Fibroblast of peridontal ligament (primary cell): Measurements from ENCODE around the gene C10orf71.

Experiments
- DNase-seq: peaks from one replicate; pipeline ENCODE4 v3.0.0-alpha.2; 2010; ENCODE audit errors: extremely low read depth

C10orf71 gene

GRCh38 chr10:49292565-49293207 is 6.3 kb upstream of the C10orf71 start:
- no peak for DNase-seq

GRCh38 chr10:49293208-49293603 is 5.8 kb upstream of the C10orf71 start:
- DNase-seq = no peak

GRCh38 chr10:49294731-49295130 is 4.2 kb upstream of the C10orf71 start:
- no peak for DNase-seq

- DNase-seq = no peak
Observed at GRCh38 chr10:49295297-49295696, 3.7 kb upstream of the C10orf71 start.

GRCh38 chr10:49296382-49296781 is 2.6 kb upstream of the C10orf71 start:
- no peak for DNase-seq

- DNase-seq = no peak
Observed at GRCh38 chr10:49296836-49297235, 2.1 kb upstream of the C10orf71 start.

- DNase-seq = no peak
Observed at GRCh38 chr10:49297818-49298670, 926 bp upstream of the C10orf71 start.

GRCh38 chr10:49298671-49298982 is 343 bp upstream of the C10orf71 start:
- DNase-seq = peak; percentile 10

- DNase-seq = no peak
Observed at GRCh38 chr10:49299816-49300139, 808 bp downstream of the C10orf71 start.

GRCh38 chr10:49300140-49300974 is 1.4 kb downstream of the C10orf71 start:
- DNase-seq = peak; percentile 41

GRCh38 chr10:49301302-49301701 is 2.3 kb downstream of the C10orf71 start:
- no peak for DNase-seq

GRCh38 chr10:49302088-49302487 is 3.1 kb downstream of the C10orf71 start:
- no peak for DNase-seq

GRCh38 chr10:49303711-49304110 is 4.7 kb downstream of the C10orf71 start:
- no peak for DNase-seq

- DNase-seq = no peak
Observed at GRCh38 chr10:49304137-49304536, 5.2 kb downstream of the C10orf71 start.

- DNase-seq = no peak
Observed at GRCh38 chr10:49307921-49308320, 9.0 kb downstream of the C10orf71 start.

- DNase-seq = no peak
Observed at GRCh38 chr10:49308881-49309280, 9.9 kb downstream of the C10orf71 start.

- no peak for DNase-seq
Observed at GRCh38 chr10:49309691-49310411, 10.9 kb downstream of the C10orf71 start.

GRCh38 chr10:49310460-49310859 is 11.5 kb downstream of the C10orf71 start:
- DNase-seq = no peak

- DNase-seq = no peak
Observed at GRCh38 chr10:49310901-49311554, 12.1 kb downstream of the C10orf71 start.

GRCh38 chr10:49311555-49312236 is 12.7 kb downstream of the C10orf71 start:
- no peak for DNase-seq
